ENCODE results near the gene MEST. TPM values are rescaled to one million over a fixed set of nuclear protein-coding genes. Genes with fewer than 3 reads are reported as not detected.

MEST gene
- total RNA-seq, 1 donor from 2014 or later: 42.0 TPM

- H3K4me3 ChIP-seq (ENCODE audit: low read depth, low read length): no peak overlapping the region
- TF ChIP-seq CTCF (conservative IDR thresholded peaks at IDR 0.05; ENCODE audit: low read depth, low read length): no peak
- no peak for DNase-seq (ENCODE audit: low read depth)
These were observed 18.0 kb upstream of the MEST start for GRCh38 chr7:130473876-130474275.

GRCh38 chr7:130475776-130476175, 16.1 kb upstream of the MEST start:
- H3K4me3 ChIP-seq (ENCODE audit: low read depth, low read length): no peak overlapping the region
- TF ChIP-seq CTCF (conservative IDR thresholded peaks at IDR 0.05; ENCODE audit: low read depth, low read length): no peak
- no peak for DNase-seq (ENCODE audit: low read depth)

- no peak for TF ChIP-seq CTCF (conservative IDR thresholded peaks at IDR 0.05; ENCODE audit: low read depth, low read length)
- H3K4me3 ChIP-seq (ENCODE audit: low read depth, low read length): no peak overlapping the region
- DNase-seq (ENCODE audit: low read depth): no peak
These were observed 15.4 kb upstream of the MEST start for GRCh38 chr7:130476297-130477150.

GRCh38 chr7:130478991-130479390, 12.9 kb upstream of the MEST start:
- DNase-seq (ENCODE audit: low read depth): no peak

GRCh38 chr7:130479716-130480400, 12.0 kb upstream of the MEST start:
- no peak overlapping the region for H3K4me3 ChIP-seq (ENCODE audit: low read depth, low read length)
- no peak for TF ChIP-seq CTCF (conservative IDR thresholded peaks at IDR 0.05; ENCODE audit: low read depth, low read length)
- DNase-seq (ENCODE audit: low read depth): no peak

More at GRCh38 chr7:130478991-130479390, 12.9 kb upstream of the MEST start:
- no peak overlapping the region for H3K4me3 ChIP-seq (ENCODE audit: low read depth, low read length)
- no peak for TF ChIP-seq CTCF (conservative IDR thresholded peaks at IDR 0.05; ENCODE audit: low read depth, low read length)

- TF ChIP-seq CTCF (conservative IDR thresholded peaks at IDR 0.05; ENCODE audit: low read depth, low read length): no peak
These were observed 10.0 kb upstream of the MEST start for GRCh38 chr7:130481898-130482297.

More at GRCh38 chr7:130481898-130482297, 10.0 kb upstream of the MEST start:
- H3K4me3 ChIP-seq (ENCODE audit: low read depth, low read length): no peak overlapping the region
- no peak for DNase-seq (ENCODE audit: low read depth)

All from epithelial cell of proximal tubule (primary cell).